ENCODE results near the gene SERINC5.
"Not testable (repeated sequence)": the region's sequence is repeated elsewhere in the genome, so short reads cannot be mapped to it uniquely, and the experiment has no call there.

SERINC5 gene

GRCh38 chr5:80255811-80256712 is at the start of gene SERINC5:
Gene SERINC5 (minus strand): TSS chr5:80256048. CDS start chr5:80255922, 126 bp downstream.
- DNase-seq (ENCODE audit: low spot score): peak; percentile 96

- DNase-seq (ENCODE audit: low spot score): no peak
Measured at GRCh38 chr5:80302636-80303035, 46.8 kb upstream of the SERINC5 start.

GRCh38 chr5:80301342-80301741 is 45.5 kb upstream of the SERINC5 start:
- not testable (repeated sequence) for DNase-seq (ENCODE audit: low spot score)

GRCh38 chr5:80300796-80301195 is 44.9 kb upstream of the SERINC5 start:
- not testable (repeated sequence) for DNase-seq (ENCODE audit: low spot score)

GRCh38 chr5:80300125-80300524 is 44.3 kb upstream of the SERINC5 start:
- DNase-seq (ENCODE audit: low spot score): no peak

GRCh38 chr5:80299601-80300000 is 43.8 kb upstream of the SERINC5 start:
- DNase-seq (ENCODE audit: low spot score): no peak

- DNase-seq (ENCODE audit: low spot score): no peak
Measured at GRCh38 chr5:80296121-80296520, 40.3 kb upstream of the SERINC5 start.

GRCh38 chr5:80291761-80292160 is 35.9 kb upstream of the SERINC5 start:
- DNase-seq (ENCODE audit: low spot score): no peak

- no peak for DNase-seq (ENCODE audit: low spot score)
Measured at GRCh38 chr5:80289320-80289719, 33.5 kb upstream of the SERINC5 start.

- no peak for DNase-seq (ENCODE audit: low spot score)
Measured at GRCh38 chr5:80288177-80288576, 32.3 kb upstream of the SERINC5 start.

- DNase-seq (ENCODE audit: low spot score): no peak
Measured at GRCh38 chr5:80284720-80285119, 28.9 kb upstream of the SERINC5 start.

GRCh38 chr5:80283360-80283759 is 27.5 kb upstream of the SERINC5 start:
- no peak for DNase-seq (ENCODE audit: low spot score)

- DNase-seq (ENCODE audit: low spot score): no peak
Measured at GRCh38 chr5:80282054-80282453, 26.2 kb upstream of the SERINC5 start.

- DNase-seq (ENCODE audit: low spot score): no peak
Measured at GRCh38 chr5:80277191-80277590, 21.3 kb upstream of the SERINC5 start.

GRCh38 chr5:80276186-80276585 is 20.3 kb upstream of the SERINC5 start:
- DNase-seq (ENCODE audit: low spot score): no peak

GRCh38 chr5:80275347-80275746 is 19.5 kb upstream of the SERINC5 start:
- peak; percentile 19 for DNase-seq (ENCODE audit: low spot score)

- DNase-seq (ENCODE audit: low spot score): not testable (repeated sequence)
Measured at GRCh38 chr5:80270543-80270942, 14.7 kb upstream of the SERINC5 start.

- DNase-seq (ENCODE audit: low spot score): no peak
Measured at GRCh38 chr5:80269991-80270438, 14.2 kb upstream of the SERINC5 start.

- DNase-seq (ENCODE audit: low spot score): no peak
Measured at GRCh38 chr5:80268916-80269315, 13.1 kb upstream of the SERINC5 start.

- DNase-seq (ENCODE audit: low spot score): no peak
Measured at GRCh38 chr5:80266566-80266965, 10.7 kb upstream of the SERINC5 start.

GRCh38 chr5:80260461-80260860 is 4.6 kb upstream of the SERINC5 start:
- DNase-seq (ENCODE audit: low spot score): no peak

GRCh38 chr5:80259511-80260203 is 3.8 kb upstream of the SERINC5 start:
- no peak for DNase-seq (ENCODE audit: low spot score)

GRCh38 chr5:80255431-80255810 is 427 bp downstream of the SERINC5 start:
- peak; percentile 84 for DNase-seq (ENCODE audit: low spot score)

Measured in AG20443 (cell line).